AG04449 (cell line): ENCODE data around the gene RUNX1.

ENCODE experiments used
- CTCF ChIA-PET: fragments of 350-600 bp; formaldehyde crosslinking; extraction: SDS; loops from one replicate; lab custom pipeline; 2021; ENCODE audit warnings: antibody characterized with exemption; lab: Yijun Ruan, JAX
- POLR2A ChIA-PET: fragments of 400-600, 350-600 bp; formaldehyde crosslinking; extraction: SDS; loops from one replicate; lab custom pipeline; 2020; ENCODE audit warnings: antibody characterized with exemption, inconsistent platforms; lab: Yijun Ruan, JAX
- DNase-seq: peaks from one replicate; pipeline ENCODE4 v3.0.0-alpha.2; 2010; ENCODE audit warnings: low read depth, low spot score
- H3K4me3 ChIP-seq: 2 replicates; pipeline ENCODE4 v1.5.1; 2011; ENCODE audit warnings: low read depth, mild to moderate bottlenecking, control low read depth, low read length
- CTCF ChIP-seq: IDR thresholded peaks from one replicate; pipeline ENCODE4 v1.5.1; 2011; ENCODE audit warnings: mild to moderate bottlenecking, moderate library complexity, low read length, control low read depth, inconsistent platforms; ENCODE audit not compliant: insufficient read depth; ENCODE audit errors: missing control alignments

RUNX1 gene

GRCh38 chr21:35044770-35045541 is 4.1 kb downstream of the RUNX1 start:
- no peak for DNase-seq
- H3K4me3 ChIP-seq, result no peak overlapping the region
- TF ChIP-seq CTCF, result no peak
- ChIA-PET POLR2A (no interaction called here), CTCF (interaction anchor here (1.1 to 1.3 kb wide), 2 partner anchors 49 to 154 kb away, joined by 3 read pairs; no protein-coding TSS in a partner anchor)

GRCh38 chr21:35044128-35044527 is 5.0 kb downstream of the RUNX1 start:
- no peak overlapping the region for H3K4me3 ChIP-seq
- CTCF ChIA-PET, result interaction anchor here (0.9 to 1.3 kb wide), 3 partner anchors 48 to 161 kb away, joined by 3 read pairs; no protein-coding TSS in a partner anchor
- no peak for DNase-seq
- TF ChIP-seq CTCF, result no peak
- POLR2A ChIA-PET, result no interaction called here

GRCh38 chr21:35043549-35043948 is 5.6 kb downstream of the RUNX1 start:
- TF ChIP-seq CTCF, result no peak
- ChIA-PET CTCF (interaction anchor here (0.9 to 1.1 kb wide), 2 partner anchors 47 to 160 kb away, joined by 3 read pairs; no protein-coding TSS in a partner anchor), POLR2A (interaction anchor here (0.6 kb wide), 1 partner anchor 904 kb away, joined by 3 read pairs; no protein-coding TSS in a partner anchor)
- no peak for DNase-seq
- H3K4me3 ChIP-seq, result no peak overlapping the region

GRCh38 chr21:35042836-35043235 is 6.3 kb downstream of the RUNX1 start:
- no peak overlapping the region for H3K4me3 ChIP-seq
- ChIA-PET CTCF (no interaction called here), POLR2A (interaction anchor here (0.6 kb wide), 1 partner anchor 905 kb away, joined by 3 read pairs; no protein-coding TSS in a partner anchor)
- no peak for TF ChIP-seq CTCF
- DNase-seq, result no peak

- CTCF ChIA-PET, result no interaction called here
- TF ChIP-seq CTCF, result no peak
- POLR2A ChIA-PET, result no interaction called here
- no peak for DNase-seq
- H3K4me3 ChIP-seq, result no peak overlapping the region
These were observed 7.2 kb downstream of the RUNX1 start for GRCh38 chr21:35041881-35042280.

- no peak overlapping the region for H3K4me3 ChIP-seq
- DNase-seq, result no peak
- CTCF ChIA-PET, result interaction anchor here (1.3 to 2.4 kb wide), 2 partner anchors 10 to 14 kb away, joined by 4 to 5 read pairs; no protein-coding TSS in a partner anchor
- POLR2A ChIA-PET, result no interaction called here
- TF ChIP-seq CTCF, result no peak
These were observed 8.0 kb downstream of the RUNX1 start for GRCh38 chr21:35041122-35041521.
